ENCODE data around the gene EFNA4. TPM values are rescaled to one million over a fixed set of nuclear protein-coding genes. Genes with fewer than 3 reads are reported as not detected.

EFNA4 gene
- polyA plus RNA-seq, 1 of the 3 experiments (the other 2 are of a cell fraction): 17.7 TPM

DNA sequence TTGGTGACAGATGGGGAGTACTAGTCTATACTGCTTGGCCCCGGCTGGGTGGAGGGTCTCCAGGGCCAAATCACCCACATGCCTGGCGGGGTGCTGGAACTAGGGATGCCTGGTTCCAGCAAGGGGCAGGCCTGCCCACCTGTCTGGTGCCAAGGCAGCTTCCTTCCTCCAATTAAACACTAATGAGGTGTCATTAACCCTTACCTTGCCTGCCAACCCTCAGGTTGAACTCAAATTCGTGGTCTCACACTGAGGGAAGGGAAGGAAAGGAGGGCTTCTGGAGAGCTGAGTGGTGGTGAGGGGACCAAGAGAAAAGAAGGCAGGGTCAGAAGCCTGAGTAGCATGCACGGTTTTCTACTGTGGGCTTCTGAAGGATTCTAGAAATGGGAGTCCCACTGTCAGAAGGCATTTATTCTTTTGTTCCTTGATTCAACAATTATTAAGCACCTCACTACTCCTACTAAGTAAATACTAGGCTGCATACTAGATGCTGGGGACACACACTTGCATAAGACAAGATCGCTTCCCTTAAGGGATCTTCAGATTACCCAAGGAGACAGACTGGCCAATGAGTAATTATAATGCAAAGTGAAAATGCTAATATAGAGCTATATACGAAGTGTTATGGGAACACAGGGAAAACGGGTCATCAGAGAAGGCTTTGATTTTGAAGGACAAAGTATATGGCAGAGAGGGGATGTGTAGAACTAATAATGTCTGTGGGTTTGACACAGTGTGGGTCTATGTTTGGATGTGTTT lies 9.2 kb downstream of the EFNA4 start:
- Histone ChIP-seq H3K36me3 (replicated peaks in 1 of 2; ENCODE audit: control insufficient read depth in 1 of 2, insufficient read depth in 2 of 2, low read length in 1 of 2) (peaks cover 0 to 9% of the 10 kb centered on the region in 2 experiments), H3K79me2 (ENCODE audit: insufficient read depth) (no peaks in the 10 kb centered on the region), H3K9ac (no peak overlapping the region), H3K27me3 (ENCODE audit: insufficient read depth) (no peaks in the 10 kb centered on the region), H4K20me1 (ENCODE audit: insufficient read depth) (no peaks in the 10 kb centered on the region), H3K4me2 (no peak overlapping the region), H2AFZ (ENCODE audit: low read depth) (no peak overlapping the region), H3K4me1 (ENCODE audit: control insufficient read depth in 1 of 2, insufficient read depth in 2 of 2, low read depth in 1 of 2, low read length in 1 of 2) (peaks cover 0 to 21% of the 10 kb centered on the region in 2 experiments; a peak in 1 of 4 replicates), H3K9me2 (no peaks in the 10 kb centered on the region), H3K9me3 (no peaks in the 10 kb centered on the region), H3F3A (replicated peaks; ENCODE audit: insufficient read depth) (peaks cover 8% of the 10 kb centered on the region), H3K27ac (ENCODE audit: low read depth in 2 of 2, low read length in 1 of 2) (no peak overlapping the region), H3K4me3 (ENCODE audit: low read depth in 2 of 2, low read length in 1 of 2) (no peak overlapping the region)
- WGBS (ENCODE audit: low lambda C conversion rate): 75% methylated on average over 7 of the region's 7 CpGs
- no peak for TF ChIP-seq CHD2 (IDR thresholded peaks at IDR 0.05; ENCODE audit: low read length, partially characterized antibody)
- ChIA-PET CTCF (interaction anchor here (0.6 to 29.9 kb wide), 7 partner anchors 12 to 73 kb away, joined by 3 to 573 read pairs (median 5); partner anchors contain the start of genes ADAM15, DCST1 and DCST2), POLR2A (interaction anchor here (1.1 kb wide), 1 partner anchor 10 kb away, joined by 4 read pairs; no protein-coding TSS in a partner anchor)
- DNase-seq: no peak

DNA sequence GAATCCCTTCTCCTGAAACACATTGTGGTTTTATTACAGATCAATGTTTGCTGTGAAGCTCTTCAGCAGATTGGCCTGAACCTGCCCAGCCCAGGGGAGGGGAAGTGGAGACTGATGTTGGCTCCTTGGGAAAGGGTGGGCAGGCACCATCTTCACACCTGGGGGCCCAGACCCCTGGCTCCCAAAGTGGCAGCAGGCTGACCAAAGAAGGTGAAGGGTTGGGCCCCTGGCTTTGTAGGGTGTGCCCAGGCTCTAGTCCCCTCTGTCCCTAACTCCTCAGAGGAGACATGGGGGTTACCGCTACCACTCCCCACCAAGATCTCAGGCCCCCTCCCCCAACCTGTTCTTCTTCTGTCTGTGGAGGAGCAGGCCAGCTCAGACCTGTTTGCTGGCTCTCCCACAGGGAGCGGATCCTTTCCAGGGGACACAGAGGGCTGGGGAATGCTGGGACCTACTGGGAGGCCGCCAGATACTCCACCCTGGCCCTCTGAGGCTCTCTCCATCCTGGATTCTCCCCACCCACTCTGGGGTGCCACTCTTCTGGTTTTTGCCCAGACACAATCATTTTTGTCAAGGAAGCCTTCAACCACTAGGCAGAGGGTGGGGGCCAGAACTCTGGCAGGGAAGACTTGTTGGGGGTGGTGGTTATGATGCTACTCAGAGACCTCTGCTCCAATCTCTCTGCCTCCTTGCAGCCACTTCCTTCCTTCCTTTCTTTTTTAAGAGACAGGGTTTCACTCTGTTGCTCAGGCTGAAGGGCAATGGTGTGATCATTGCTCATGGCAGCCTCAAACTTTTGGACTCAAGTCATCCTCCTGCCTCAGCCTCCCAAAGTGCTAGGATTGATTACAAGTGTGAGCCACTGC lies 10.1 kb downstream of the EFNA4 start:
- H3K4me3 ChIP-seq (ENCODE audit: low read depth in 2 of 2, low read length in 1 of 2): no peak overlapping the region
- H3K27me3 ChIP-seq (ENCODE audit: insufficient read depth): no peaks in the 10 kb centered on the region
- H3K79me2 ChIP-seq (ENCODE audit: insufficient read depth): no peaks in the 10 kb centered on the region
- no peak overlapping the region for H3K27ac ChIP-seq (ENCODE audit: low read depth in 2 of 2, low read length in 1 of 2)
- H3K4me1 ChIP-seq (ENCODE audit: control insufficient read depth in 1 of 2, insufficient read depth in 2 of 2, low read depth in 1 of 2, low read length in 1 of 2): peaks cover 0 to 28% of the 10 kb centered on the region in 2 experiments; a peak in 1 of 4 replicates
- no peak overlapping the region for H3K9ac ChIP-seq
- peaks cover 0 to 9% of the 10 kb centered on the region in 2 experiments for H3K36me3 ChIP-seq (replicated peaks in 1 of 2; ENCODE audit: control insufficient read depth in 1 of 2, insufficient read depth in 2 of 2, low read length in 1 of 2)
- no peak overlapping the region for H3K4me2 ChIP-seq
- POLR2A ChIA-PET: no interaction called here
- H3K9me3 ChIP-seq: no peaks in the 10 kb centered on the region
- no peaks in the 10 kb centered on the region for H4K20me1 ChIP-seq (ENCODE audit: insufficient read depth)
- WGBS (ENCODE audit: low lambda C conversion rate): 80% methylated on average over 1 of the region's 3 CpGs
- peaks cover 10% of the 10 kb centered on the region for H3F3A ChIP-seq (replicated peaks; ENCODE audit: insufficient read depth)
- DNase-seq: no peak
- CTCF ChIA-PET: interaction anchor here (1.1 to 29.9 kb wide), 7 partner anchors 8 to 75 kb away, joined by 3 to 573 read pairs (median 12); partner anchors contain the start of genes ADAM15, DCST1, DCST2 and EFNA4
- no peaks in the 10 kb centered on the region for H3K9me2 ChIP-seq
- no peak overlapping the region for H2AFZ ChIP-seq (ENCODE audit: low read depth)
- no peak for TF ChIP-seq TEAD4 (IDR thresholded peaks at IDR 0.05; ENCODE audit: borderline replicate concordance, insufficient read depth)
- no peak for TF ChIP-seq FOXJ3 (CRISPR knock-in tag; IDR thresholded peaks at IDR 0.05)
- TF ChIP-seq GABPA (IDR thresholded peaks at IDR 0.05; ENCODE audit: low read depth): no peak
- TF ChIP-seq SIN3A (IDR thresholded peaks at IDR 0.05; ENCODE audit: borderline replicate concordance, low read depth, low read length): no peak
- TF ChIP-seq RAD21 (IDR thresholded peaks at IDR 0.05; ENCODE audit: low read length): no peak
- TF ChIP-seq GATA2 (CRISPR knock-in tag; IDR thresholded peaks at IDR 0.05): no peak
- TF ChIP-seq, protein P1, sequence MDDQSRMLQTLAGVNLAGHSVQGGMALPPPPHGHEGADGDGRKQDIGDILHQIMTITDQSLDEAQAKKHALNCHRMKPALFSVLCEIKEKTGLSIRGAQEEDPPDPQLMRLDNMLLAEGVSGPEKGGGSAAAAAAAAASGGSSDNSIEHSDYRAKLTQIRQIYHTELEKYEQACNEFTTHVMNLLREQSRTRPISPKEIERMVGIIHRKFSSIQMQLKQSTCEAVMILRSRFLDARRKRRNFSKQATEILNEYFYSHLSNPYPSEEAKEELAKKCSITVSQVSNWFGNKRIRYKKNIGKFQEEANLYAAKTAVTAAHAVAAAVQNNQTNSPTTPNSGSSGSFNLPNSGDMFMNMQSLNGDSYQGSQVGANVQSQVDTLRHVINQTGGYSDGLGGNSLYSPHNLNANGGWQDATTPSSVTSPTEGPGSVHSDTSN (IDR thresholded peaks at IDR 0.05): no peak
- no peak for TF ChIP-seq TCF12 (IDR thresholded peaks at IDR 0.05)
- TF ChIP-seq, protein P2, sequence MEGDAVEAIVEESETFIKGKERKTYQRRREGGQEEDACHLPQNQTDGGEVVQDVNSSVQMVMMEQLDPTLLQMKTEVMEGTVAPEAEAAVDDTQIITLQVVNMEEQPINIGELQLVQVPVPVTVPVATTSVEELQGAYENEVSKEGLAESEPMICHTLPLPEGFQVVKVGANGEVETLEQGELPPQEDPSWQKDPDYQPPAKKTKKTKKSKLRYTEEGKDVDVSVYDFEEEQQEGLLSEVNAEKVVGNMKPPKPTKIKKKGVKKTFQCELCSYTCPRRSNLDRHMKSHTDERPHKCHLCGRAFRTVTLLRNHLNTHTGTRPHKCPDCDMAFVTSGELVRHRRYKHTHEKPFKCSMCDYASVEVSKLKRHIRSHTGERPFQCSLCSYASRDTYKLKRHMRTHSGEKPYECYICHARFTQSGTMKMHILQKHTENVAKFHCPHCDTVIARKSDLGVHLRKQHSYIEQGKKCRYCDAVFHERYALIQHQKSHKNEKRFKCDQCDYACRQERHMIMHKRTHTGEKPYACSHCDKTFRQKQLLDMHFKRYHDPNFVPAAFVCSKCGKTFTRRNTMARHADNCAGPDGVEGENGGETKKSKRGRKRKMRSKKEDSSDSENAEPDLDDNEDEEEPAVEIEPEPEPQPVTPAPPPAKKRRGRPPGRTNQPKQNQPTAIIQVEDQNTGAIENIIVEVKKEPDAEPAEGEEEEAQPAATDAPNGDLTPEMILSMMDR (IDR thresholded peaks at IDR 0.05): no peak
- no peak for TF ChIP-seq ELF1 (IDR thresholded peaks at IDR 0.05)
- no peak for TF ChIP-seq RXRA (IDR thresholded peaks at IDR 0.05; ENCODE audit: borderline replicate concordance, low read depth)
- TF ChIP-seq, protein P3, sequence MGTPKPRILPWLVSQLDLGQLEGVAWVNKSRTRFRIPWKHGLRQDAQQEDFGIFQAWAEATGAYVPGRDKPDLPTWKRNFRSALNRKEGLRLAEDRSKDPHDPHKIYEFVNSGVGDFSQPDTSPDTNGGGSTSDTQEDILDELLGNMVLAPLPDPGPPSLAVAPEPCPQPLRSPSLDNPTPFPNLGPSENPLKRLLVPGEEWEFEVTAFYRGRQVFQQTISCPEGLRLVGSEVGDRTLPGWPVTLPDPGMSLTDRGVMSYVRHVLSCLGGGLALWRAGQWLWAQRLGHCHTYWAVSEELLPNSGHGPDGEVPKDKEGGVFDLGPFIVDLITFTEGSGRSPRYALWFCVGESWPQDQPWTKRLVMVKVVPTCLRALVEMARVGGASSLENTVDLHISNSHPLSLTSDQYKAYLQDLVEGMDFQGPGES (IDR thresholded peaks at IDR 0.05; ENCODE audit: low read depth, low read length): no peak
- TF ChIP-seq NFIC (IDR thresholded peaks at IDR 0.05; ENCODE audit: borderline replicate concordance): no peak
- TF ChIP-seq, protein P4, sequence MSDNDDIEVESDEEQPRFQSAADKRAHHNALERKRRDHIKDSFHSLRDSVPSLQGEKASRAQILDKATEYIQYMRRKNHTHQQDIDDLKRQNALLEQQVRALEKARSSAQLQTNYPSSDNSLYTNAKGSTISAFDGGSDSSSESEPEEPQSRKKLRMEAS (IDR thresholded peaks at IDR 0.05; ENCODE audit: low read depth): no peak
- no peak for TF ChIP-seq POLR2AphosphoS5 (IDR thresholded peaks at IDR 0.05; ENCODE audit: low read depth, low read length)
- TF ChIP-seq JUND (IDR thresholded peaks at IDR 0.05): no peak
- TF ChIP-seq NRF1 (IDR thresholded peaks at IDR 0.05; ENCODE audit: low read depth, low read length): no peak
- TF ChIP-seq SMC3 (IDR thresholded peaks at IDR 0.05; ENCODE audit: low read depth, low read length): no peak
- TF ChIP-seq, protein P5, sequence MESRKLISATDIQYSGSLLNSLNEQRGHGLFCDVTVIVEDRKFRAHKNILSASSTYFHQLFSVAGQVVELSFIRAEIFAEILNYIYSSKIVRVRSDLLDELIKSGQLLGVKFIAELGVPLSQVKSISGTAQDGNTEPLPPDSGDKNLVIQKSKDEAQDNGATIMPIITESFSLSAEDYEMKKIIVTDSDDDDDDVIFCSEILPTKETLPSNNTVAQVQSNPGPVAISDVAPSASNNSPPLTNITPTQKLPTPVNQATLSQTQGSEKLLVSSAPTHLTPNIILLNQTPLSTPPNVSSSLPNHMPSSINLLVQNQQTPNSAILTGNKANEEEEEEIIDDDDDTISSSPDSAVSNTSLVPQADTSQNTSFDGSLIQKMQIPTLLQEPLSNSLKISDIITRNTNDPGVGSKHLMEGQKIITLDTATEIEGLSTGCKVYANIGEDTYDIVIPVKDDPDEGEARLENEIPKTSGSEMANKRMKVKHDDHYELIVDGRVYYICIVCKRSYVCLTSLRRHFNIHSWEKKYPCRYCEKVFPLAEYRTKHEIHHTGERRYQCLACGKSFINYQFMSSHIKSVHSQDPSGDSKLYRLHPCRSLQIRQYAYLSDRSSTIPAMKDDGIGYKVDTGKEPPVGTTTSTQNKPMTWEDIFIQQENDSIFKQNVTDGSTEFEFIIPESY (IDR thresholded peaks at IDR 0.05; ENCODE audit: borderline replicate concordance, low read depth): no peak
